Stimulated activated CD8-positive, alpha-beta memory T cell treated with anti-CD3 and anti-CD28 coated beads, Interleukin-15, amount 100 ng/mL, for 48 hours (primary cell): ENCODE measurements around the gene BPI.
"Not testable (repeated sequence)": the region's sequence is repeated elsewhere in the genome, so short reads cannot be mapped to it uniquely, and the experiment has no call there.

Source experiments
- DNase-seq, 2 donors: peaks; one replicate each; pipeline ENCODE4 v3.0.0-alpha.2; 2020; ENCODE audit warnings: low read depth in 2 of 2

The BPI gene

GRCh38 chr20:38336726-38337125, 32.8 kb downstream of the BPI start:
- no peak for DNase-seq

- peak; percentile 7 to 8 for DNase-seq
These were observed 33.7 kb downstream of the BPI start for GRCh38 chr20:38337561-38338140.

- DNase-seq, result no peak
These were observed 35.0 kb downstream of the BPI start for GRCh38 chr20:38338849-38339520.

GRCh38 chr20:38339521-38339896, 35.6 kb downstream of the BPI start:
- DNase-seq, result not testable (repeated sequence)

GRCh38 chr20:38339997-38340396, 36.0 kb downstream of the BPI start:
- no peak for DNase-seq

GRCh38 chr20:38340693-38341092, 36.7 kb downstream of the BPI start:
- no peak for DNase-seq

- DNase-seq, result no peak
These were observed 38.3 kb downstream of the BPI start for GRCh38 chr20:38342216-38342615.

- DNase-seq, result no peak
These were observed 38.9 kb downstream of the BPI start for GRCh38 chr20:38342713-38343310.

- DNase-seq, result no peak
These were observed 39.6 kb downstream of the BPI start for GRCh38 chr20:38343311-38344106.

GRCh38 chr20:38344107-38344701, 40.2 kb downstream of the BPI start:
- no peak for DNase-seq

- DNase-seq, result no peak
These were observed 41.7 kb downstream of the BPI start for GRCh38 chr20:38345643-38346042.

GRCh38 chr20:38346247-38346651, 42.3 kb downstream of the BPI start, which contains the start of gene LBP:
Gene LBP, plus strand, starts transcription at chr20:38346482. Its CDS starts 35 bp downstream, at chr20:38346517.
- no peak for DNase-seq

GRCh38 chr20:38346741-38347140, 42.8 kb downstream of the BPI start:
- DNase-seq, result no peak

GRCh38 chr20:38349856-38350255, 45.9 kb downstream of the BPI start:
- DNase-seq, result no peak

GRCh38 chr20:38350879-38351775, 47.2 kb downstream of the BPI start:
- no peak for DNase-seq

GRCh38 chr20:38353316-38353715, 49.4 kb downstream of the BPI start:
- no peak for DNase-seq

- DNase-seq, result no peak
These were observed 50.3 kb downstream of the BPI start for GRCh38 chr20:38354227-38354626.

GRCh38 chr20:38355161-38356012, 51.4 kb downstream of the BPI start:
- no peak for DNase-seq

GRCh38 chr20:38357653-38358207, 53.8 kb downstream of the BPI start:
- DNase-seq, result no peak

- DNase-seq, result no peak
These were observed 54.6 kb downstream of the BPI start for GRCh38 chr20:38358556-38358955.
